Fibroblast of skin of left biceps (primary cell): Measurements from ENCODE around the gene PCDHB10.
"Not testable (repeated sequence)": the region's sequence is repeated elsewhere in the genome, so short reads cannot be mapped to it uniquely, and the experiment has no call there.

Source experiments
- DNase-seq, 2 experiments: peaks; one replicate each; pipeline ENCODE4 v3.0.0-alpha.2; 2013; ENCODE audit warnings: low read depth in 2 of 2

The PCDHB10 gene

GRCh38 chr5:141192110-141192725, at the start of gene PCDHB10:
Gene PCDHB10, plus strand, starts transcription at chr5:141192353. Its CDS starts 200 bp downstream, at chr5:141192553.
- DNase-seq, result no peak

GRCh38 chr5:141149812-141150211, 42.3 kb upstream of the PCDHB10 start, which contains the start of gene PCDHB6:
Gene PCDHB6, plus strand, starts transcription at chr5:141150057. Its CDS starts 201 bp downstream, at chr5:141150258.
- no peak for DNase-seq

DNA sequence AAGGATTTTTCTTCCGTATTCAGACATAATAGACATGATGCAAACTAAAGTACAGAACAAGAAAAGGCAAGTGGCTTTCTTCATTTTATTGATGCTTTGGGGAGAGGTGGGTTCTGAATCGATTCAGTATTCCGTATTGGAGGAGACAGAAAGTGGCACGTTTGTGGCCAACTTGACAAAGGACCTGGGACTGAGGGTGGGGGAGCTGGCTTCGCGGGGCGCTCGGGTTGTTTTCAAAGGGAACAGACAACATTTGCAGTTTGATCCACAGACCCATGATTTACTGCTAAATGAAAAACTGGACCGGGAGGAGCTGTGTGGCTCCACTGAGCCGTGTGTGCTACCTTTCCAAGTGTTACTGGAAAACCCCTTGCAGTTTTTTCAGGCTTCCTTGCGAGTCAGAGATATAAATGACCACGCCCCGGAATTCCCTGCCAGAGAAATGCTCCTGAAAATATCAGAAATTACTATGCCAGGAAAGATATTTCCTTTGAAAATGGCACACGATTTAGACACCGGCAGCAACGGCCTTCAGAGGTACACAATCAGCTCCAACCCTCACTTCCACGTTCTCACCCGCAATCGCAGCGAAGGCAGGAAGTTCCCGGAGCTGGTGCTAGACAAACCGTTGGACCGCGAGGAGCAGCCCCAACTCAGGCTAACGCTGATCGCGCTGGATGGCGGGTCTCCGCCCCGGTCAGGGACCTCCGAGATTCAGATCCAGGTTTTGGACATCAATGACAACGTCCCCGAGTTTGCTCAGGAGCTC, 41.7 kb upstream of the PCDHB10 start:
- no peak for DNase-seq

- DNase-seq, result no peak
Observed at GRCh38 chr5:141150993-141151325, 41.2 kb upstream of the PCDHB10 start.

DNA sequence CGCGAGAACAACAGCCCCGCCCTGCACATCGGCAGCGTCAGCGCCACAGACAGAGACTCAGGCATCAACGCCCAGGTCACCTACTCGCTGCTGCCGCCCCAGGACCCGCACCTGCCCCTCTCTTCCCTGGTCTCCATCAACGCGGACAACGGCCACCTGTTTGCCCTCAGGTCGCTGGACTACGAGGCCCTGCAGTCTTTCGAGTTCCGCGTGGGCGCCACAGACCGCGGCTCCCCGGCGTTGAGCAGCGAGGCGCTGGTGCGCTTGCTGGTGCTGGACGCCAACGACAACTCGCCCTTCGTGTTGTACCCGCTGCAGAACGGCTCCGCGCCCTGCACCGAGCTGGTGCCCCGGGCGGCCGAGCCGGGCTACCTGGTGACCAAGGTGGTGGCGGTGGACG, 40.5 kb upstream of the PCDHB10 start:
- DNase-seq, result not testable (repeated sequence)

- DNase-seq, result not testable (repeated sequence)
Observed at GRCh38 chr5:141152096-141152495, 40.1 kb upstream of the PCDHB10 start.

DNA sequence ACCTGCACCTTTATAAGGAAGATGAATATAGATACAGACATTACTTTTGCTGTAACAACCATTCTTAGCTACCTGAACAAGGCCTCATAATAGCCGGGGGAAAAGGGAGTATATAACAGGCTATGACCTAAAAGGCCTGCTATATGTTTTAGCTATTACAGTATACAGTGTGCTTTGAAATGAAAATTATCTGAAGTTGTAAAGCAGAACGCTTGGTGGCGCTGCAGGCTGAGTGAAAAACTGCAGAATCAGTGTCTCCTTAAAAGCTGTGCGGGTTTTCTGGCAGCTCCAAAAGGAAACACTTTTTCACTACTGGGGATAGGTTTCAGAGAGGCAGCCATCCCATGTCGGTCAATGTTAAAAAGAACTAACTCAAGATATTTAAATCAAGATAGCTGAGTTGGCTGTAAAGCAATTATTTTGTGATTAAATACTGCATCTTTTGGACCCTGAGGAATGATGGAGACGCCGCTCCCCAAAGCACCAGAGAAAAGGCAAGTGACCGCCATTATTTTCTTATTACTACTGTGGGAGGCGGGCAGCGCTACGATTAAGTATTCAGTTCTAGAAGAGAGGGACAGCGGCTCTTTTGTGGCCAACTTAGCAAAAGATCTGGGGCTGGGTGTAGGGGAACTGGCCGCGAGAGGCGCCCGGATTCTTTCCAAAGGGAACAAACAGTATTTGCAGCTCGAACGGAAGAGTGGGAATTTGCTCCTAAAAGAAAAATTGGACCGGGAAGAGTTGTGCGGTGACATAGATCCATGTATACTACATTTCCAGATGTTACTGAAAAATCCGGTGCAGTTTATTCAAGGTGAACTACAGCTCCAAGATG, 36.4 kb upstream of the PCDHB10 start:
- no peak for DNase-seq

- DNase-seq, result not testable (repeated sequence)
Observed at GRCh38 chr5:141157356-141157755, 34.8 kb upstream of the PCDHB10 start.

DNA sequence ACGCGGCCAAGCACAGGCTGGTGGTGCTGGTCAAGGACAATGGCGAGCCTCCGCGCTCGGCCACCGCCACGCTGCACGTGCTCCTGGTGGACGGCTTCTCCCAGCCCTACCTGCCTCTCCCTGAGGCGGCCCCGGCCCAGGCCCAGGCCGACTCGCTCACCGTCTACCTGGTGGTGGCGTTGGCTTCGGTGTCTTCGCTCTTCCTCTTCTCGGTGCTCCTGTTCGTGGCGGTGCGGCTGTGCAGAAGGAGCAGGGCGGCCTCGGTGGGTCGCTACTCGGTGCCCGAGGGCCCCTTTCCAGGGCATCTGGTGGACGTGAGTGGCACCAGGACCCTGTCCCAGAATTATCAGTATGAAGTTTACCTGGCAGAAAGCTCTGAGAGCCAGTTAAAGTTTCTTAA, 34.3 kb upstream of the PCDHB10 start:
- DNase-seq, result not testable (repeated sequence)

DNA sequence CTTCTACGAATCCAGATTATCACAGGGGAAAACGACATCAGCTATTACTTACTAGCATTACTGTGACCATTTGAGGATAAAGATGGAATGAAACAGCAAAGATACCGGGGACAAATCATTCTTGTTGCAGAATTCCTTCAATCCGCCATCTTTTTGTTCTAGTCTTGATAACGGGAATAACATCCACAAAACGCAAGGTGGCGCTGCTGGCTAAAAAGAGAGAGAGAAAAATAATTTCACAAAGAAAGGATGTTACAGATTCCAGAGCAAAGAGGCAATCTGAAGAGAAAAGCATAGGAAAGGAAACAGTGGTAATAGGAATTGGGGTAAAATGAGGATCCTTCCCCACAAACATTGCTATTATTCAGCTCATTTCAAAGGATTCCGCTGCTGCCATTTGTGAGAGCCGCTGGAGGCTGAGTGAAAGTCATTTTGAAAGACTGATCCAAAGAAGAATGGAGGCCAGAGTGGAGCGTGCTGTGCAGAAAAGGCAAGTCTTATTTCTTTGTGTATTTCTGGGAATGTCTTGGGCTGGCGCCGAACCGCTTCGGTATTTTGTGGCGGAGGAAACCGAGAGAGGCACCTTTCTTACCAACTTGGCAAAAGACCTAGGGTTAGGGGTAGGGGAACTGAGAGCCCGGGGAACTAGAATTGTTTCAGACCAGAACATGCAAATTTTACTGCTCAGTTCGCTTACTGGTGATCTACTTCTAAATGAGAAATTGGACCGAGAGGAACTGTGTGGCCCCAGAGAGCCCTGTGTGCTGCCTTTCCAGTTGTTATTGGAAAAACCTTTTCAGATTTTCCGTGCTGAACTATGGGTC, 19.6 kb upstream of the PCDHB10 start, which contains the start of gene PCDHB7:
Gene PCDHB7, plus strand, starts transcription at position 264 of the 824 bp plus-strand sequence. Its CDS starts 192 bp downstream, at position 456.
- DNase-seq, result no peak

DNA sequence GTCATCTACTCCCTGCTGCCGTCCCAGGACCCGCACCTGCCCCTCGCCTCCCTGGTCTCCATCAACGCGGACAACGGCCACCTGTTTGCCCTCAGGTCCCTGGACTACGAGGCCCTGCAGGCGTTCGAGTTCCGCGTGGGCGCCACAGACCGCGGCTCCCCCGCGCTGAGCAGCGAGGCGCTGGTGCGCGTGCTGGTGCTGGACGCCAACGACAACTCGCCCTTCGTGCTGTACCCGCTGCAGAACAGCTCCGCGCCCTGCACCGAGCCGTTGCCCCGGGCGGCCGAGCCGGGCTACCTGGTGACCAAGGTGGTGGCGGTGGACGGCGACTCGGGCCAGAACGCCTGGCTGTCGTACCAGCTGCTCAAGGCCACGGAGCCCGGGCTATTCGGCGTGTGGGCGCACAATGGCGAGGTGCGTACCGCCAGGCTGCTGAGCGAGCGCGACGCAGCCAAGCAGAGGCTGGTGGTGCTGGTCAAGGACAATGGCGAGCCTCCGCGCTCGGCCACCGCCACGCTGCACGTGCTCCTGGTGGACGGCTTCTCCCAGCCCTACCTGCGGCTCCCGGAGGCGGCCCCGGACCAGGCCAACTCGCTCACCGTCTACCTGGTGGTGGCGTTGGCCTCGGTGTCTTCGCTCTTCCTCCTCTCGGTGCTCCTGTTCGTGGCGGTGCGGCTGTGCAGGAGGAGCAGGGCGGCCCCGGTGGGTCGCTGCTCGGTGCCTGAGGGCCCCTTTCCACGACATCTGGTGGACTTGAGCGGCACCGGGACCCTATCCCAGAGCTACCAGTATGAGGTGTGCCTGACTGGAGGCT, 17.7 kb upstream of the PCDHB10 start:
- not testable (repeated sequence) for DNase-seq

- DNase-seq, result no peak
Observed at GRCh38 chr5:141175933-141176332, 16.2 kb upstream of the PCDHB10 start.

DNA sequence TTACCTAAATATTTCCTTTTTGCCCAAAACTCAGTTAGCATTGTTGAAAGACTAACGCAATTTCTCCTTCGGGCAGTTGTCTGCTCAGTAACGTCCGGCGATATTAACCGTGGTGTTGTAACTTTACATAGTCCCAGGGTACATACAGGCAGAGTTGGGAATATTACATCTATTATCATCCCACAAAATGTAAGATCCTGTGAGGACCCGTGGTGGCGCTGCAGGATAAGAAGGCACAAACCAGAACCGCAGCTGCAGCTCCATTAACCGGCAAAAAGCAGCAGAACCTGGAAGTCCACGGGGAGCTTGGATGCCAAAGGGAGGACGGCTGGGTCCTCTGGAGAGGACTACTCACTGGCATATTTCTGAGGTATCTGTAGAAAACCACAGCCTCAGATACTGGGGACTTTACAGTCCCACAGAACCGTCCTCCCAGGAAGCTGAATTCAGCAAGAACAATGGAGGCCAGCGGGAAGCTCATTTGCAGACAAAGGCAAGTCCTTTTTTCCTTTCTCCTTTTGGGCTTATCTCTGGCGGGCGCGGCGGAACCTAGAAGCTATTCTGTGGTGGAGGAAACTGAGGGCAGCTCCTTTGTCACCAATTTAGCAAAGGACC, 14.5 kb upstream of the PCDHB10 start, which contains the start of gene PCDHB8:
Gene PCDHB8, plus strand, starts transcription at position 214 of the 615 bp plus-strand sequence. Its CDS starts 245 bp downstream, at position 459.
- DNase-seq, result not testable (repeated sequence)

- not testable (repeated sequence) for DNase-seq
Observed at GRCh38 chr5:141179371-141179770, 12.8 kb upstream of the PCDHB10 start.

- not testable (repeated sequence) for DNase-seq
Observed at GRCh38 chr5:141179876-141180275, 12.3 kb upstream of the PCDHB10 start.

- no peak for DNase-seq
Observed at GRCh38 chr5:141180313-141180712, 11.8 kb upstream of the PCDHB10 start.

DNA sequence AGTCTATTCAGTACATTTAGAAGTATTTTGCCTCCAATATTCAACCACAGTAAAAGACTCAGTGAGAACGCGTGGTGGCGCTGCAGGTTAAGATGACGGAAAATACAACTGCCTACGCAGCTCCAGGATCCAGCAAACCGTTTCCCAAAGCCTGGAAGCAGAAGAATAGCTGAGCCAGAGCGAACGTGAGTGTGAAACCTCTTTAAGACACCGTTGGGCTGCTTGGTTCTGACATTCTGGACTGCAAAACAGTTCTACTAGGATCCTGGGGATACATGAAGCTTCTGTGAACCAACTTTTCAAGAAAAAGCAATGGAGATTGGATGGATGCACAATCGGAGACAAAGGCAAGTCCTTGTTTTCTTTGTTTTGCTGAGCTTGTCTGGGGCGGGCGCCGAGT, 9.9 kb upstream of the PCDHB10 start, which contains the start of gene PCDHB16:
Gene PCDHB16, plus strand, starts transcription at position 140 of the 400 bp plus-strand sequence. Its CDS starts 173 bp downstream, at position 313.
- no peak for DNase-seq

DNA sequence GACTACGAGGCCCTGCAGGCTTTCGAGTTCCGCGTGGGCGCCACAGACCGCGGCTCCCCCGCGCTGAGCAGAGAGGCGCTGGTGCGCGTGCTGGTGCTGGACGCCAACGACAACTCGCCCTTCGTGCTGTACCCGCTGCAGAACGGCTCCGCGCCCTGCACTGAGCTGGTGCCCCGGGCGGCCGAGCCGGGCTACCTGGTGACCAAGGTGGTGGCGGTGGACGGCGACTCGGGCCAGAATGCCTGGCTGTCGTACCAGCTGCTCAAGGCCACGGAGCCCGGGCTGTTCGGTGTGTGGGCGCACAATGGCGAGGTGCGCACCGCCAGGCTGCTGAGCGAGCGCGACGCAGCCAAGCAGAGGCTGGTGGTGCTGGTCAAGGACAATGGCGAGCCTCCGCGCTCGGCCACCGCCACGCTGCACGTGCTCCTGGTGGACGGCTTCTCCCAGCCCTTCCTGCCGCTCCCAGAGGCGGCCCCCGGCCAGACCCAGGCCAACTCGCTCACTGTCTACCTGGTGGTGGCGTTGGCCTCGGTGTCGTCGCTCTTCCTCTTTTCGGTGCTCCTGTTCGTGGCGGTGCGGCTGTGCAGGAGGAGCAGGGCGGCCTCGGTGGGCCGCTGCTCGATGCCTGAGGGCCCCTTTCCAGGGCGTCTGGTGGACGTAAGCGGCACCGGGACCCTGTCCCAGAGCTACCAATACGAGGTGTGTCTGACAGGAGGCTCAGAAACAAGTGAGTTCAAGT, 7.9 kb upstream of the PCDHB10 start:
- DNase-seq, result not testable (repeated sequence)
